ENCODE data around the gene SORBS2.

DNA sequence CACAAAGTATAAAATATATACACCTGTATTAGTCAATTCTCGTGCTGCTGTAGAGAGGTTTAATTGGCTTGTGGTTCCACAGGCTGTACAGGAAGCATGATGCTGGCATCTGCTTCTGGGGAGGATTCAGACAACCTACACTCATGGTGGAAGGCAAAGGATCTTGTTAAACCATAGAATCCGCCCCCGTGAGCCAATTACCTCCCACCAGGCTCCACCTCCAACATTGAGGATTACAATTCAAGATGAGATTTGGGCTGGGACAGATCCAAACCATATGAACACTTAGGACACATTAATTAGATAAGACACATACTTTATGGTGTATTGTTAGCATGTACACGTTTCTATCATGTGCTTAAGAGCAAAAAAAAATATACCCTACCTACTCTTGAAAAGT is 22.1 kb upstream of the SORBS2 start:
- TF ChIP-seq CTCF (IDR thresholded peaks at IDR 0.05) (no peak), ARID4B (CRISPR knock-in tag; IDR thresholded peaks at IDR 0.05; ENCODE audit: borderline replicate concordance) (no peak), MAX (CRISPR knock-in tag; IDR thresholded peaks at IDR 0.05) (no peak), ATF2 (CRISPR knock-in tag; IDR thresholded peaks at IDR 0.05; ENCODE audit: borderline replicate concordance, low read depth) (no peak), NR1H2 (CRISPR knock-in tag; IDR thresholded peaks at IDR 0.05) (no peak), ZNF263 (CRISPR knock-in tag; IDR thresholded peaks at IDR 0.05; ENCODE audit: low read depth) (no peak), TEAD4 (CRISPR knock-in tag; IDR thresholded peaks at IDR 0.05) (no peak), OVOL2 (CRISPR knock-in tag; IDR thresholded peaks at IDR 0.05; ENCODE audit: borderline replicate concordance) (no peak), FOXP4 (CRISPR knock-in tag; IDR thresholded peaks at IDR 0.05) (no peak)

Data from WTC11 (cell line).